ENCODE data around the gene NTM.

NTM gene

GRCh38 chr11:131868629-131869507, 498.5 kb downstream of the NTM start:
- Histone ChIP-seq H3K9ac (ENCODE audit: insufficient read length) (no peak overlapping the region), H3K36me3 (ENCODE audit: insufficient read depth, low read length) (no peaks in the 10 kb centered on the region), H3K4me3 (no peak overlapping the region), H3K27ac (no peak overlapping the region), H3K9me3 (ENCODE audit: low read depth, low read length) (no peaks in the 10 kb centered on the region)
- TF ChIP-seq FOXP2 (optimal IDR thresholded peaks at IDR 0.05; ENCODE audit: control extremely low read depth, extremely low read length, insufficient read depth), result no peak
- no peak for TF ChIP-seq EZH2 (IDR thresholded peaks at IDR 0.05)
- TF ChIP-seq POLR2AphosphoS5 (IDR thresholded peaks at IDR 0.05; ENCODE audit: borderline replicate concordance, low read depth, low read length), result no peak
- DNase-seq (ENCODE audit: low read depth, low spot score), result no peak

GRCh38 chr11:131870305-131870704, 499.9 kb downstream of the NTM start:
- H3K4me3 ChIP-seq, result no peak overlapping the region
- no peak overlapping the region for H3K27ac ChIP-seq
- H3K9ac ChIP-seq (ENCODE audit: insufficient read length), result no peak overlapping the region
- TF ChIP-seq POLR2AphosphoS5 (IDR thresholded peaks at IDR 0.05; ENCODE audit: borderline replicate concordance, low read depth, low read length) (no peak), FOXP2 (optimal IDR thresholded peaks at IDR 0.05; ENCODE audit: control extremely low read depth, extremely low read length, insufficient read depth) (no peak), EZH2 (IDR thresholded peaks at IDR 0.05) (no peak)
- H3K9me3 ChIP-seq (ENCODE audit: low read depth, low read length), result no peaks in the 10 kb centered on the region
- no peaks in the 10 kb centered on the region for H3K36me3 ChIP-seq (ENCODE audit: insufficient read depth, low read length)
- no peak for DNase-seq (ENCODE audit: low read depth, low spot score)

- no peak for DNase-seq (ENCODE audit: low read depth, low spot score)
- TF ChIP-seq FOXP2 (optimal IDR thresholded peaks at IDR 0.05; ENCODE audit: control extremely low read depth, extremely low read length, insufficient read depth), result no peak
- no peak for TF ChIP-seq EZH2 (IDR thresholded peaks at IDR 0.05)
- TF ChIP-seq POLR2AphosphoS5 (IDR thresholded peaks at IDR 0.05; ENCODE audit: borderline replicate concordance, low read depth, low read length), result no peak
- H3K9ac ChIP-seq (ENCODE audit: insufficient read length), result no peak overlapping the region
- H3K36me3 ChIP-seq (ENCODE audit: insufficient read depth, low read length), result no peaks in the 10 kb centered on the region
- H3K27ac ChIP-seq, result no peak overlapping the region
- H3K4me3 ChIP-seq, result no peak overlapping the region
- no peaks in the 10 kb centered on the region for H3K9me3 ChIP-seq (ENCODE audit: low read depth, low read length)
Measured at GRCh38 chr11:131871006-131871405, 500.6 kb downstream of the NTM start.

- Histone ChIP-seq H3K27ac (no peak overlapping the region), H3K36me3 (ENCODE audit: insufficient read depth, low read length) (no peaks in the 10 kb centered on the region), H3K9me3 (ENCODE audit: low read depth, low read length) (no peaks in the 10 kb centered on the region), H3K4me3 (no peak overlapping the region), H3K9ac (ENCODE audit: insufficient read length) (no peak overlapping the region)
- DNase-seq (ENCODE audit: low read depth, low spot score), result no peak
- TF ChIP-seq EZH2 (IDR thresholded peaks at IDR 0.05) (no peak), POLR2AphosphoS5 (IDR thresholded peaks at IDR 0.05; ENCODE audit: borderline replicate concordance, low read depth, low read length) (no peak), FOXP2 (optimal IDR thresholded peaks at IDR 0.05; ENCODE audit: control extremely low read depth, extremely low read length, insufficient read depth) (no peak)
Measured at GRCh38 chr11:131874070-131874469, 503.7 kb downstream of the NTM start.

GRCh38 chr11:131875611-131876010, 505.2 kb downstream of the NTM start:
- Histone ChIP-seq H3K36me3 (ENCODE audit: insufficient read depth, low read length) (no peaks in the 10 kb centered on the region), H3K9ac (ENCODE audit: insufficient read length) (no peak overlapping the region), H3K27ac (no peak overlapping the region), H3K4me3 (no peak overlapping the region), H3K9me3 (ENCODE audit: low read depth, low read length) (no peaks in the 10 kb centered on the region)
- TF ChIP-seq POLR2AphosphoS5 (IDR thresholded peaks at IDR 0.05; ENCODE audit: borderline replicate concordance, low read depth, low read length), result no peak
- TF ChIP-seq FOXP2 (optimal IDR thresholded peaks at IDR 0.05; ENCODE audit: control extremely low read depth, extremely low read length, insufficient read depth), result no peak
- TF ChIP-seq EZH2 (IDR thresholded peaks at IDR 0.05), result no peak
- no peak for DNase-seq (ENCODE audit: low read depth, low spot score)

GRCh38 chr11:131877246-131877942, 507.0 kb downstream of the NTM start:
- no peak for DNase-seq (ENCODE audit: low read depth, low spot score)
- no peak overlapping the region for H3K4me3 ChIP-seq
- H3K9me3 ChIP-seq (ENCODE audit: low read depth, low read length), result no peaks in the 10 kb centered on the region
- H3K27ac ChIP-seq, result no peak overlapping the region
- no peak overlapping the region for H3K9ac ChIP-seq (ENCODE audit: insufficient read length)
- TF ChIP-seq EZH2 (IDR thresholded peaks at IDR 0.05) (no peak), POLR2AphosphoS5 (IDR thresholded peaks at IDR 0.05; ENCODE audit: borderline replicate concordance, low read depth, low read length) (no peak), FOXP2 (optimal IDR thresholded peaks at IDR 0.05; ENCODE audit: control extremely low read depth, extremely low read length, insufficient read depth) (no peak)
- H3K36me3 ChIP-seq (ENCODE audit: insufficient read depth, low read length), result no peaks in the 10 kb centered on the region

GRCh38 chr11:131880316-131880715, 509.9 kb downstream of the NTM start:
- Histone ChIP-seq H3K36me3 (ENCODE audit: insufficient read depth, low read length) (no peaks in the 10 kb centered on the region), H3K27ac (no peak overlapping the region), H3K9ac (ENCODE audit: insufficient read length) (no peak overlapping the region), H3K9me3 (ENCODE audit: low read depth, low read length) (no peaks in the 10 kb centered on the region), H3K4me3 (no peak overlapping the region)
- no peak for DNase-seq (ENCODE audit: low read depth, low spot score)
- TF ChIP-seq POLR2AphosphoS5 (IDR thresholded peaks at IDR 0.05; ENCODE audit: borderline replicate concordance, low read depth, low read length), result no peak
- TF ChIP-seq EZH2 (IDR thresholded peaks at IDR 0.05), result no peak

- DNase-seq (ENCODE audit: low read depth, low spot score), result no peak
- Histone ChIP-seq H3K4me3 (no peak overlapping the region), H3K9me3 (ENCODE audit: low read depth, low read length) (no peaks in the 10 kb centered on the region), H3K9ac (ENCODE audit: insufficient read length) (no peak overlapping the region), H3K27ac (no peak overlapping the region), H3K36me3 (ENCODE audit: insufficient read depth, low read length) (no peaks in the 10 kb centered on the region)
- no peak for TF ChIP-seq POLR2AphosphoS5 (IDR thresholded peaks at IDR 0.05; ENCODE audit: borderline replicate concordance, low read depth, low read length)
- TF ChIP-seq FOXP2 (optimal IDR thresholded peaks at IDR 0.05; ENCODE audit: control extremely low read depth, extremely low read length, insufficient read depth), result no peak
- TF ChIP-seq EZH2 (IDR thresholded peaks at IDR 0.05), result no peak
Measured at GRCh38 chr11:131880976-131881375, 510.6 kb downstream of the NTM start.
